Breast epithelium (tissue), 3 donors: ENCODE data around the gene MAPT.

ENCODE experiments used
- CTCF ChIP-seq, 3 donors: fragments of 450-650 bp; IDR thresholded peaks; one replicate each; pipeline ENCODE4 v1.5.1; 2016 to 2017; ENCODE audit warnings: antibody characterized with exemption in 3 of 3, mild to moderate bottlenecking in 3 of 3, moderate library complexity in 3 of 3
- POLR2A ChIP-seq: fragments of 450-650 bp; IDR thresholded peaks from one replicate; pipeline ENCODE4 v1.6.1; 2016; ENCODE audit warnings: antibody characterized with exemption, mild to moderate bottlenecking, moderate library complexity

- TF ChIP-seq CTCF (IDR thresholded peaks at IDR 0.05) (no peak), POLR2A (no peak)
These were observed 42.3 kb downstream of the MAPT start for GRCh38 chr17:45936610-45937009.
